HG03342 (cell line): ENCODE measurements around the gene SLC2A9.
"Not testable (repeated sequence)": the region's sequence is repeated elsewhere in the genome, so short reads cannot be mapped to it uniquely, and the experiment has no call there.

Experiments
- ATAC-seq: cut with Tn5 transposase; IDR thresholded peaks from one replicate; pipeline ENCODE4 v1.9.1; 2021; ENCODE audit warnings: mild to moderate bottlenecking, moderate library complexity; ENCODE audit not compliant: unreplicated experiment

Gene SLC2A9

GRCh38 chr4:9999956-10000561 is 21.2 kb downstream of the SLC2A9 start:
- ATAC-seq, result peak; percentile 62

DNA sequence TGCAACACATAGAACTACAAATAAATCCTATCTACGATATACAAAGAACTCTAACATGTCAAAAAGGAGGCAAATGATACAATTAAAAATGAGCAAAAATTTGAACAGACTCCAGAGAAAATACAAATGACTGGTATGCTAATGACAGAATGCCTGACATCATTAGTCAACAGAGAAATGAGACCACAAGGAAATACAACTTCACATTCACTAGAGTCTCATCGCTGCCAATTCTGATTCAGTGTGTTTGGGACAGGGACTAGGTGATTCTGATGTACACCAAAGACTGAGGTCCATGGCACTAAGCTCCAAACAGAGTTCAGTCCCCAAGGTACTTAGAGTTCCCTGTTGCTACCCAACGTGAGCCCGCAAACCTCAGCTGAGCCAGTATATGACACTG is 23.4 kb downstream of the SLC2A9 start:
- ATAC-seq, result no peak

- no peak for ATAC-seq
These were observed 24.8 kb downstream of the SLC2A9 start for GRCh38 chr4:9996319-9997110.

DNA sequence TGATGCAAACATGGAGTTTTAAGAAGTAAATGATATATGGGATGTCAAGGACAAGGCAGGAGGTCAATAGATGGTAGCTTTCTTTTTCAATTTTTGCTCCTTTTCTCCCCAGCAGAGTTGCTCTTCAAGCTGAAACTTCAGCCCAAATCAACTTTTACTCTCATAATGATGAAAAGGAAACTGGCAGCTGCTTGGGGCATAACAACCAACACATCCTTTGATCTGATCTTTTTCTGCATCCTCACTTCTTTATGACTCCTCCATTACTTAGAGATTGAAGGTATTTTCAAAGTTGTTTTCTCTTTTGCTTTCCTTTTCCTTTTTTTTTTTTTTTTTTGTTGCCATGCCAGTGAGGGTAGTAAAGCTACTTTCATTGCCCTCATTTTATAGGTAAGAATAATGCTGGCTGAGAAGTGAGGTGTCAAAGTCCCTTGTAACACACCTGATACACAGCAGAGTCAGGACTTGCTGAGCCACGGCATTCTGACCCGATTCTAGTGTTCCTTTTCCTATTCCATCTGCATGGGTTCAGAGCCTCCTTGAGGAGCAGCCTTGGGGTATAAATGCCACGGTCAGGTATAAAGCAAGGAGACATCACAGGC is 26.9 kb downstream of the SLC2A9 start:
- peak; percentile 47 for ATAC-seq

DNA sequence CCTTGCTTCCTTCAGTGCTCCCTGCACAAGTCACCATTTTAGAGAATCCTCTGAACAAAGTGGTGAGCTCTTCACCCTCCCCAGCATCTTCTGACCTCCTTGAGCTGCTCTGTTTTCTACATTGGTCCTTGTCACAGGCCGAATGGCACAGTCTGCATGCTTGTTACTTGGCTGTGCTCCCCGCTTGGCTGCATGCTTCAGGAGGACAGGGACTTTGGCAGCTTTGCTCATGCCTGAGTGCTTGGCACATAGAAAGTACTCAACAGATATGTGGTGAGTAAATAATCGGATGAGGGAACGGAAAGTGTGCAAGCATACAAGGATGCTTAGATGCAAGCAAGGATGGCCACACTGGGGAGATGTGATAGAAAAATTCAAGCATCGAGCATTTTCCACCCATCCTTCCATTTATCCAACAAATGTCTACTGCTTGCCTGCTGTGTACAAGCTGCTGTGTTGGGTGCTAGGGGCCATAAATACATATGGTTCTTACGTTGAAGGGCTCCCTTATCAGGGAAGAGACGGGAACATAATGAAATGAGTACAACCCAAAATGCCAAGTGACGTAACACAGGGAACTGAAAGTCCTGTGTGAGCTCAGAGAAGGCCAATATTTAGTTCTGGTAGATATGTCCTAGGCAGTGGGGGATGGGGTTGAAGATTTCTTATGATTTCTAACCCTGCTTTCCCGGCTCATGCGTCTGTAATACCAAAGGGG is 31.2 kb downstream of the SLC2A9 start:
- no peak for ATAC-seq

DNA sequence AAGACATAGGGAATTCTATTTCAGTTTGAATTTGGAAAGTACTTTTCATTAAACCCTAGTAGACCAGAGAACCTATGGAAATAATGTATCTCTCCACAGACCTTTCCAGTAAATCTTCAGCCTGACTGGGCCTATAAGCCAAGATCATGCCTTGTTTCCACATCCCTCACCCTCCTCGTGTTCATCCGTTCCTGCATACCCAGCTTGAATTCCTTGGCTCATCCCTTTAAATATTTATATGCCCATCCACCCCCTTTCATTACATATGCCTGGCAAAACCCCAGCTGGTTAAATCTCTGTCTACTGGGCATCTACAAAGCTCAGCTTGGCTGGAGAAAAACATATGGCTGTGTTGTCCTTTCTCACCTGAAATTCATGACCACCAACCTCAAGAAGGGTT is 32.4 kb downstream of the SLC2A9 start:
- ATAC-seq, result no peak

- ATAC-seq, result no peak
These were observed 32.9 kb downstream of the SLC2A9 start for GRCh38 chr4:9988363-9988749.

DNA sequence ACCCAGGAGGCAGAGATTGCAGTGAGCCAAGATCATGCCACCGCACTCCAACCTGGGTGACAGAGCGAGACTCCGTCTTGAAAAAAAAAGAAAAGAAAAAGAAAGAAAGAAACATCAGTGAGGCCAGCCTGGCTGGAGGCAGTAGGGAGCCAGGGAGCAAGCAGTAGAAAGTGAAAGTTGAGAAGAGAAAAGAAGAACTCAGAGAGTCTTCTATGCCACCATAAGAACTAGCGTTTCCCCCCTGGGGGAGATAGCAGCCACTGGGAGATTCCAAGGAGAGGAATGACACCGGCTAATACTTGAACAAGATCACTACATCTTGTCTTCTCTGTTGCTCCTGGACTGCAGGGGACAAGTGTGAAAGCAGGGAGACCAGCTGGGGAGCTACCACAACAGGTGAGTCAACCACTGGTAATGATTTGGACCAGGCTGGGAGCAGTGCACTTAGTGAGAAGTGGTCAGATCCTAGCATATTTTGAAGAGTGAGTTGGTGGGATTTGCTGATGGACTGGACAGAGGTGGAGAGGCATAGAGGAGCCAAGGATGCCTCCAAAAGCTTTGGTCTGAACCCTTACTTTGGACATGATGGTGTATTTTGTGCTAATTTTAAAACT is 33.4 kb downstream of the SLC2A9 start:
- peak; percentile 75 for ATAC-seq

GRCh38 chr4:9984621-9985020 is 36.7 kb downstream of the SLC2A9 start:
- no peak for ATAC-seq

DNA sequence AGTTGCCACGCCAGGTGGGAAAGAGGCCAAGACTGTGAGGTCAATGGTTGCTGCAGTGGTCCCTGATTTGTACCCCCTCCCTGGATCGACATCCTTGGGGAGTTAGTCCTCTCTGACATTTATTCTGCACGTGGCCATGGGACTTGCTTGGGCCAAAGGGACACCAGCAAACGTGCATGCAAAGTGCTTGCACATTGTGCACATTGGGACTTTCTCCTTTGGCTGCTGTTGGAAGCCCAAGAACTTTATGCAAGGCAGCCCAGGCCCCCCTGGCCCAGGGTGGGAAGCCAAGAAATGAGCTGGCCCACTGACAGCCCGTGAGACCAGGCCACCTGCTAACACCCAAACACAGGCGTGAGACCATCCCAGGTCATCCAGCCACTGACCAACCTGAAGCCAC is 38.1 kb downstream of the SLC2A9 start:
- ATAC-seq, result no peak

GRCh38 chr4:9981899-9982298 is 39.4 kb downstream of the SLC2A9 start:
- ATAC-seq, result not testable (repeated sequence)

DNA sequence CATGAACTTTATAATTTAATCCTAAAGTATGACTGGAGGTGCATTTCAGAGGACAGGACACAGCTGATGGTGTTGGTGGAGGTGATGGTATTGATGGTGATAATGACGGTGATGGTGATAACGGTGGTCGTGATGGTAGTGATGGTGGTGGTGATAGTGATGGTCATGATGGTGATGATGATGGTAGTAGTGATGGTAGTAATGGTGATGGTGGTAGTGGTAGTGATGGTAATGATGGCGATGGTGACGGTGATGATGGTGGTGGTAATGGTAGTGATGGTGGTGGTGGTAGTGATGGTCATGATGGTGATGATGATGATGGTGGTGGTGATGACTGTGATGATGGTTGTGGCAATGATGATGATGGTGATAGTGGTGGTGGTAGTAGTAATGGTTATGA is 40.4 kb downstream of the SLC2A9 start:
- no peak for ATAC-seq

DNA sequence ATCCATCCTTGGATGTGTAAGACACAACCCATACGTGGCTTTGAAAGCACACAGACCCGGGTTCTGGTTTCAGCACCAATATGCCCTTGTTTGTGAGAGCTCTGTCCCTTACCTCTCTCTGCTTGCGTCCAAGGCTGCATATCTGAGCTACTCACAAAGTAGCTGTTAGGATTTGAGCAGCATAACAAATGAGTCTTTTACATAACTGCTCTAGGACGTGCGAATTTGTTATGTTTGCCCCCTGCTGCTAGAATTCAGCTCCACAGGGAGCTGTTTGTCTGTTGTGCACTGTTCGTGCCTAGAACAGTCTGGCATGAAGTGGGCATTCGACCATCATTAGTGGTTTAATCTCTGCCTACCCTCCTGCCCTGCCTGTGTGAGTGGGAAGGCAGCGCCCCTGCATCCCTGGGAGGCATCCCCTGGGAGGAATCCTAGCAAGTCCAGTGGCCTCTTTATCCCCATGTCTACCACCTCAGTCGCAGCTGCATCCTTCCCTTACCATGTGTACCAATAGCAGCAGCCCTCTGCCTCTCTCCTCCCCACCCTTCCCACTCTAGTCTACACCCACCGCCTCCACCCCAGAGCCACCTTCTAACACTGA is 42.1 kb downstream of the SLC2A9 start:
- no peak for ATAC-seq

GRCh38 chr4:9977518-9978031 is 43.7 kb downstream of the SLC2A9 start:
- no peak for ATAC-seq

- no peak for ATAC-seq
These were observed 44.5 kb downstream of the SLC2A9 start for GRCh38 chr4:9976781-9977180.

DNA sequence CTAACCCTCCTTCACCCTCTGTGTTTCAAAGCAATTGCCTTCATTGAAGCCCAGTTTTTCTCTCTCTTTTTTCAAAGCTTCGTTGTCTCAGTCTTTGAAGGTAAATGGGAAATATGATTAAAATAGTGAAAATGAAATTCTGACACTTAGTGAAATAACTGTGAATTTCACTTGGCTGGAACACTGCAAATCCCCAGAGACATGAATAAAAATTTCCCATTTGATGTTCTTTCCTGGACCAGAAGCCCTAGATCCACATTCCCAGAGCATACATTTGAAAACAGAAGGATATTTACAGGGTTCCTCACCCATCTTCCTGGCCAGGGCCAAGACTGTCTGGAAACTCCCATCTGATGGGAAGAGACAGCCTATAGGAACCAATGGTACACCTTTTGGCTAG is 45.0 kb downstream of the SLC2A9 start:
- no peak for ATAC-seq

GRCh38 chr4:9971711-9972110 is 49.6 kb downstream of the SLC2A9 start:
- ATAC-seq, result no peak

- ATAC-seq, result peak; percentile 77
These were observed 50.8 kb downstream of the SLC2A9 start for GRCh38 chr4:9970399-9971011.

DNA sequence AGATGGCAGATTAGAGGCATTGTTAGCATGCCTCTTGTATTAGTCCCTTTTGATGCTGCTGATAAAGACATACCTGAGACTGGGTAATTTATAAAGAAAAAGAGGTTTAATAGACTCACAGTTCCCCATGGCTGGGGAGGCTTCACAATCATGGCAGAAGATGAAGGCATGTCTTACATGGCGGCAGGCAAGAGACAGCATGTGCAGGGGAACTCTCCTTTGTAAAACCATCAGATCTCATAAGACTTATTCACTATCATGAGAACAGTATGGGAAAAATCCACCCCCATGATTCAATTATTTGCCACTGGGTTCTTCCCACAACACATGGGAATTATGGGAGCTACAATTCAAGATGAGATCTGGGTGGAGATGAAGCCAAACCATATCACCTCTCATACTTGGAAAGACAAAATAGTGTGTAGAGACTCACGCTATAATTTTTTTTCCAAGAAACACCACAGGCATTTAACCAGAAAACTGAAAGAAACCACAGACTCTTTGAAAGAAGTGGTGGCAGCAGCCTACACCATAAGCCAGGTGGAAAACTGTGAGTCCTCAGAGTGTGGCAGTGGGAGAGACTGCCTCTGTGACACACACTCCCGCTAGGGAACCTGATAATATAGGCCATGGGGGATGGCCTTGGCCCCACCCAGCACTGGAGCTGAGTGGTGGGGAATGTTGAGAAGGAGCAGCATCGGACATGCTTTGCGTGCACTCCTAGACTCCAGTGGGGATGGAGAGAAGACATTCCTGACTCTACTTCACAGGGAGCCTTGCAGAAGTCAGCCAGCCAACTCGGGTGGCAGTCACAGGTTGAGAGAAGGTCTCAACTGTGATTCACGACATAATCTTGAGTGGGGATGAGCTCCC is 51.5 kb downstream of the SLC2A9 start:
- ATAC-seq, result no peak
